ENCODE results near the gene NOXA1. TPM values are rescaled to one million over a fixed set of nuclear protein-coding genes. Genes with fewer than 3 reads are reported as not detected.

NOXA1 gene
- total RNA-seq, 4 donors from 2014 or later = 3.1 to 5.6 (median 4.4) TPM

DNA sequence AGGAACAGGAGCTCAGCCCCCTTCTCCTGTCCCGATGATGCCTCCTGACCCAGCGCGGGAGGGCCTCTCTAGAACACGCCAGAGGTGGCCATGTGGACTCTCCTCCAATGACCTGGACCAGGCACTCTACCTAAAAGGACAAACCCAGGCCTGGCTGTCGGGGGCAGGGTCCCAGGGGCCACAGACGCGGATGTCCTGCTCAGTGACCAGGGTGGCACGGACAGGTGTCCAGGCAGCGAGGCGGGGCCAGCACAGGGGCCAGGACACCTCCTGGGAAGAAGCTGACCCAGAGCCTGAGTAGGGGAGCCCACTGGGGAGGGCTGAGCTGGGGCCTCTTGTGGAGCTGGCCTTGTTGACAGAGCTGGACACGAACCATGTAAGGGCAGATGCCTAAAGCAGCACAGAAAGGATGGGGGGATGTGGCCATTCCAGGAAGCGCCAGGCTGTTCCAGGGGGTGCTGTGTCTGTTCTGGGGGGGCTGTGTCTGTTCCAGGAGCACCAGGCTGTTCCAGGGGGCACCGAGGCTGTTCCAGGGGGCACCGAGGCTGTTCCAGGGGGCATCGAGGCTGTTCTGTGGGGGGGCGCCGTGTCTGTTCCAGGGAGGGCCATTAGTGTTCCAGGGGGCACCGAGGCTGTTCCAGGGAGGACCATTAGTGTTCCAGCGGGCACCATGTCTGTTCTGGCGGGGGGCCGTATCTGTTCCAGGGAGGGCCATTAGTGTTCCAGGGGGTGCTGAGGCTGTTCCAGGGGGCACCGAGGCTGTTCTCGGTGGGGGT lies 30.8 kb upstream of the NOXA1 start:
- no peak overlapping the region for H3K4me3 ChIP-seq (ENCODE audit: low read depth, poor library complexity, severe bottlenecking)
- TF ChIP-seq, protein P1, sequence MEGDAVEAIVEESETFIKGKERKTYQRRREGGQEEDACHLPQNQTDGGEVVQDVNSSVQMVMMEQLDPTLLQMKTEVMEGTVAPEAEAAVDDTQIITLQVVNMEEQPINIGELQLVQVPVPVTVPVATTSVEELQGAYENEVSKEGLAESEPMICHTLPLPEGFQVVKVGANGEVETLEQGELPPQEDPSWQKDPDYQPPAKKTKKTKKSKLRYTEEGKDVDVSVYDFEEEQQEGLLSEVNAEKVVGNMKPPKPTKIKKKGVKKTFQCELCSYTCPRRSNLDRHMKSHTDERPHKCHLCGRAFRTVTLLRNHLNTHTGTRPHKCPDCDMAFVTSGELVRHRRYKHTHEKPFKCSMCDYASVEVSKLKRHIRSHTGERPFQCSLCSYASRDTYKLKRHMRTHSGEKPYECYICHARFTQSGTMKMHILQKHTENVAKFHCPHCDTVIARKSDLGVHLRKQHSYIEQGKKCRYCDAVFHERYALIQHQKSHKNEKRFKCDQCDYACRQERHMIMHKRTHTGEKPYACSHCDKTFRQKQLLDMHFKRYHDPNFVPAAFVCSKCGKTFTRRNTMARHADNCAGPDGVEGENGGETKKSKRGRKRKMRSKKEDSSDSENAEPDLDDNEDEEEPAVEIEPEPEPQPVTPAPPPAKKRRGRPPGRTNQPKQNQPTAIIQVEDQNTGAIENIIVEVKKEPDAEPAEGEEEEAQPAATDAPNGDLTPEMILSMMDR (IDR thresholded peaks at IDR 0.05) = no peak
- TF ChIP-seq POLR2A (IDR thresholded peaks at IDR 0.05) = no peak
- intact Hi-C loops (cut with DNase I; ENCODE audit: low total_unique reads) = no loop called here
- no peak for DNase-seq (ENCODE audit: low spot score in 2 of 2)
- WGBS, 2 donors = 94 to 95% methylated on average over 16 of the region's 23 CpGs

DNA sequence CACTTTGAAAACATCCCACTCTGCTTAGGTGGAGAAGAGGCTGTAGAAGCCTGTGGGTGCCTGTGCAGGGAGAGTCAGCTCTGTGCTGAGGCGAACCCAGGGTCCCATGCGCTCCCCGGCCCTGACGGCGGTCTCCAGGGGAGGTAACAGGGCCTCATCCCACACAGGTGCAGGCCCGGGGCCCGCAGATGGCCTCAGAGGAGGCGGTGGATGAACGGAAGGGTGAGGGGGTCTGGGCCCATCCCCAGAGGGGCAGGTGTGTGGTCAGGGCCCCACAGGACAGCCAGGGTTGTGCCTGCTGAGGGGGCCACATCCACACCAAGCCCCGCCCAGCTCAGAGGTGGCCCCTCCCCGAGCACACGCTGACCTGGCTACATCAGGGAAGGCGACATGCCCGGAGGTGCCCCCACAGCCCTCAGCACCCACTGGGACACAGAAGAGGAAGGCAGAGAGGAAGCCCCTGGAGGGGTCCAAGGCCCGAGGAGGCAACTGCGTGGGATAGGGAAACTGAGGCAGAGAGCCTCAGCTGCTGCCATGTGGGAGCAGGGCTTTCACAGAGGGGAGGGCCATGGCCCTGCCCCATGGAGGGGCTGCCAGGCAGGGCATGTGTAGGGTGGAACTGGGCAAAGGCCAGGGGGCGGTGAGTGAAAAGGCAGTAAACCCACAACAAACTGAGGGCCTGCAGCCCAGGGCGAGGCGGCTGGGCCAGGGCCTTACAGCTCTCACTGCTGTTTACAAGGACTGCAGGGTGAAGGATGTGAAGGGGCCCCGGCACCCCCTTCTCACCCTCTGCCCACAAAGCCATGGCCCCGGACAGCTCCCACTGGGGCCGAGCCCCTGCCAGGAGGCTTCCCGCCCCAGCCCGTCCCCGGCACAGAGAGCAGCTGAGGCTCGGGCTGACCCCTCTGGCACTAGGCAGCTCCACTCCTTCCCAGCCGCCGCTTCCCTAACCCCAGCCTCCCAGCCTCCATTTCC lies 29.7 kb upstream of the NOXA1 start:
- 93 to 94% methylated on average over 25 to 26 of the region's 28 CpGs for WGBS, 2 donors

DNA sequence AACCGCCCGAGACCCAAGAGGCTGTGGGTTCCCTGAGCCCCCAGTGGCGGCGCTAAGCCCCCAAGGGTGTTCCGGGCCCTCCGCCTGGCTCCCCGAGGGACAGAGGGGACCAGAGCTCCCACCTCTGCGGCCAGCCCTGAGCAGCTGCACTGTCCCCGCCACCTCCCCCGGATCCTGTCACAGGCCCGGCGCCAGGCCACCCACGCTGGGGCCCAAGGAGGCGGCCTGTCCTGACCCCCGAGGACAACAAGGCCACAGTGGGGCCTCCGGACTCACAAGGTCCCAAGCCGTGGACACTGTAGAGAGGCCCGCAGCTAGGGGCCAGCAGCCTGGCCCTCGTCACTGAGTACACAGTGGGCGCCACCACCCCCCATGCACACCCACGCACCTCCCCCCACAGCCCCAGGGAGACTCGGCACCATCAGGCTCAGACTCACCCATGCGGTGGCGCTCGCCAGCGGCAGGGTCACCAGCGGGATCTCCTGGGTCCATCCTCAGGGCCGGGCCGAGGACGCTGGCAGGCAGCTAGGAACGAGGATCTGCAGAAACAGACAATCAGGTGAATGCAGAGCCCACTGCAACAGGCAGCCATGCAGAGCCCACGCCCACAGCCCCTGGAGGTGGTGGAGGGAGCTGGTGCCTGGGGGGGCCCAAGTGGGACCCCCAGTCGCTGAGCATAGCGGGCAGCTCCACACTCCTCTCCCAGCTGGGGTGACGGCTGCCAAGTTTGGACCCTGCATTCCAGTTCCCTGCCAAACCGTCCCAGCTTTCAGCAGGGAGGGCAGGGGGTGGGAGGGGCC lies 28.1 kb upstream of the NOXA1 start:
- DNase-seq (ENCODE audit: low spot score in 2 of 2) = no peak
- TF ChIP-seq, protein P1 (IDR thresholded peaks at IDR 0.05) = no peak
- TF ChIP-seq POLR2A (IDR thresholded peaks at IDR 0.05) = no peak

More for the DNA sequence above, 29.7 kb upstream of the NOXA1 start:
- TF ChIP-seq, protein P1 (IDR thresholded peaks at IDR 0.05) = no peak
- no peak for TF ChIP-seq POLR2A (IDR thresholded peaks at IDR 0.05)
- intact Hi-C loops (cut with DNase I; ENCODE audit: low total_unique reads) = no loop called here
- DNase-seq (ENCODE audit: low spot score in 2 of 2) = no peak
- H3K4me3 ChIP-seq (ENCODE audit: low read depth, poor library complexity, severe bottlenecking) = no peak overlapping the region

DNA sequence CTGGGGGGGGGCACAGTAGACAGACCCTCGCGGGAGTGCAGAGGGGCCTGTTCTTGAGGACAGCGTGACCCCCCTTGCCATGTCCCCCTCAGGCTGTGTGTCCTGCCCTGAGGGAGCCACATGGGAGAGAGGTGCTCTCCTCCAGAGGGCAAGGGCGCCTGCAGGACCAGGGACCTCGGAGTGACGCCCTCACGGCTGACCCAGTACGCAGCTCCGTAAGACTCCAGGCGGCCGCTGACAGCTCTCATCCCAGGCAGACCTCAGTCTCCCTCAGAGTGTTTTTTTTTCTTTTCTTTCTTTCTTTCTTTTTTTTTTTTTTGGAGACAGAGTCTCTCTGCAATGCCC lies 27.6 kb upstream of the NOXA1 start:
- intact Hi-C loops (cut with DNase I; ENCODE audit: low total_unique reads) = no loop called here
- no peak for DNase-seq (ENCODE audit: low spot score in 2 of 2)
- TF ChIP-seq, protein P1 (IDR thresholded peaks at IDR 0.05) = no peak
- no peak for TF ChIP-seq POLR2A (IDR thresholded peaks at IDR 0.05)
- H3K4me3 ChIP-seq (ENCODE audit: low read depth, poor library complexity, severe bottlenecking) = no peak overlapping the region
- 89 to 90% methylated on average over 11 of the region's 11 CpGs for WGBS, 2 donors

More for the DNA sequence above, 28.1 kb upstream of the NOXA1 start:
- H3K4me3 ChIP-seq (ENCODE audit: low read depth, poor library complexity, severe bottlenecking) = no peak overlapping the region
- 93 to 94% methylated on average over 22 to 34 of the region's 36 CpGs for WGBS, 2 donors
- intact Hi-C loops (cut with DNase I; ENCODE audit: low total_unique reads) = no loop called here

DNA sequence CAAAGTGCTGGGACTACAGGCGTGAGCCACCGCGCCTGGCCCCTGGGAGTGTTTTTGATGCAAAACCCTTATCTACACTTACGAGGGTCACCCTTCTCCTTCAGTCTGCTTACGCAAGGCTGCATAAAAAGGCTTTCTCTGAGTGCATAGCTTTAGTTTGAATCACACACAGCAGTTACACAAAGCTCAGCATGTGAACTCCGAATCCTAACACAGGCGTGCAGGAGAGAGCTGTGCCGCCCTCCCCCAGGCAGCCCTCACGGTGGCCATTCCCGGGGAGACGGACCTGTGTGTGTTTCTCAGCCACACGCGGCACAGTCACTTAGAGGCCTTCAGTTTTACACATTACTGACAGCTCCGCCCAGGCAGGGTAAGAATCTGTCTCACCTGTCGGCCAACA lies 27.0 kb upstream of the NOXA1 start:
- H3K4me3 ChIP-seq (ENCODE audit: low read depth, poor library complexity, severe bottlenecking) = no peak overlapping the region
- 88 to 91% methylated on average over 15 of the region's 15 CpGs for WGBS, 2 donors
- no peak for DNase-seq (ENCODE audit: low spot score in 2 of 2)
- TF ChIP-seq, protein P1 (IDR thresholded peaks at IDR 0.05) = no peak
- no peak for TF ChIP-seq POLR2A (IDR thresholded peaks at IDR 0.05)
- intact Hi-C loops (cut with DNase I; ENCODE audit: low total_unique reads) = no loop called here

Data from lower leg skin (tissue), 4 donors.